Stimulated activated naive CD4-positive, alpha-beta T cell (primary cell): ENCODE results near the gene TCEAL3.
A peak's percentile ranks its signal among the peaks of the same experiment; 100 is the strongest.
"Not testable (repeated sequence)": the region's sequence is repeated elsewhere in the genome, so short reads cannot be mapped to it uniquely, and the experiment has no call there.

ENCODE experiments used
- DNase-seq, 6 experiments: peaks; one replicate each; lab custom pipeline; 2025; lab: John Stamatoyannopoulos, UW

The TCEAL3 gene

DNA sequence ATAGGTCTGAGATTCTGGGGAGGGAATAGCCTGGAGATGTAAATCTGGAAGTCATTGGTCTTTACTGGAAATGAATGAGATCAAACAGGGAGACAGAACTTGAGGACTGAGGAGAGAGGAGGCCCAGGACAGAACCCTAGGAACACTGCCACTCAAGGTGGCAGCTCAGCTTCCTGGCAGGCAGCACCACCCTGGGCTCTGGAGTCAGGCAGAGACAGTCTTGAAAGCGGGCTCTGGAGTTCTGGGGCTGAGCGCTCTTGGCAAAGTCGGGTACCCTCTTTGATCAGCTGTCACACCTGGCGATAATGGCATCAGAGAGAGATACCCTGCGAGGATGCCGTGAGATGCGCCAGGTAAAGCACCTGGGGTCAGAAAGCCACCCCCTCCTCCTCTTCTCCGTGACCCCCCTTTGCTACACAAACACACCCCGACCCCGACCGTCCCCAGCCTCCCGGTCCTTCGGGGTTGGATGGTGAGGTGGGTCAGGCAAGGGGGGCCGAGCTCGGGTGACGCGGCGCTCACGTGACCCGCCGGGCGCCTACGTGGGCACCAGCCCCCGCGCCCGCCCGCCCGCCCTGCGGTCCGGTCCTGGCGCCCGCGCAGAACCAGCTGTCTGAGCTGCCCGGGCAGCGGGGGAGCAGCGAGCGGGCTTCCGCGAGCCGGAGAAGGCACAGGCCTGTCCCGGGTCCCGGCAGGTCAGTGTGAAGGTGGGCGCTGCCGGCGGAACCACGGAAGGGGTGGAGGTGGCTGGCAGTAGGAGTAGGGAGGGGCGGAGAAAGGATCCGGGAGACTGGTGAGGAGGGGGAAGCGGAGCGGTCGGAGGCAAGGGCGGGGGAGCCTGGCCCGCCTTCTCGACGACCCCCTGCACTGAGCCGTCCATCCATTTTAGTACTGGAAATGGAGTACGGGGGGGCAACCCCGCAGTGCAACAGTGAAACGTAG lies at the start of gene TCEAL3:
TSS of gene TCEAL3 (plus strand) at position 600 of the 942 bp plus-strand sequence. CDS start 1,102 bp downstream, outside the sequence.
- DNase-seq, result peak in 5 of 6 experiments; percentile 16 to 45 (median 34)

- DNase-seq, result no peak
These were observed 47.5 kb upstream of the TCEAL3 start for GRCh38 chrX:103560256-103560655.

DNA sequence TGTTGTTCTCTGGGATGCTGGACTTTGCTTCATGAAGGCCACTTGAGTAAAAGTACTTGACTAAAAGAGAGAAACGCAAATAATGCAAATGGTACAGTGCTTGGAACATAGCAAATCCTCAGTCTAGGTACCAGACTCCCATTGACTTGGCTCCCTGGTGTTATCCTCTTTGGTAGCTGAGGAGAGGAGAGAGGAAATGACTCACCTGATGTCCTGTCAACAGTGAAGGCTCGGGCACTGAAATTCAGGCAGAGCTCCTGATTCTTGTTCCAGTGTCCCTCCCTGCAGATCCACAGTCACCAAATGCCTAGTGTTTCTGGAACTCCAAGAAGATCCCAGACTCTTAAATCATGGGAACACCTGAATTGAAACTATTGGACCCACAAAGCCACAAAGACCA lies 45.0 kb upstream of the TCEAL3 start:
- DNase-seq, result no peak

DNA sequence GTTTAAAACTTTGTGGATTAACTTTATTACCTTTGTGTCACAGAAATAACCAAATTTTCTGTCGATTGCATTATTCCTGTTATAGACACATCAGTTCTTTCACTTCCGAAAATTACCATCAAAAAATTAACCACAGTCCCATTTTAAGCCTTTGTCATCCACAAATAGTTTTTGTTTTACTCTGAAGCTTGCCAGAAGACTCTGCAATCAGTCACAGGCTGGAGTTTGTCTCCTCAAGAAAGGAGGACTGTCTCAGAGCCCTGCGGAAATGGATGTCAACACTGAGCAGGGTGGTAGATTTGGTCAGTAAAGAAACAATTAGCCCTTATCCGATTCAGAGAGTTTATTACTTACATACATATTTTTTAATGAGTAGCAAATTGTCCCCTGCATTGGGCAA lies 42.6 kb upstream of the TCEAL3 start:
- no peak for DNase-seq

DNA sequence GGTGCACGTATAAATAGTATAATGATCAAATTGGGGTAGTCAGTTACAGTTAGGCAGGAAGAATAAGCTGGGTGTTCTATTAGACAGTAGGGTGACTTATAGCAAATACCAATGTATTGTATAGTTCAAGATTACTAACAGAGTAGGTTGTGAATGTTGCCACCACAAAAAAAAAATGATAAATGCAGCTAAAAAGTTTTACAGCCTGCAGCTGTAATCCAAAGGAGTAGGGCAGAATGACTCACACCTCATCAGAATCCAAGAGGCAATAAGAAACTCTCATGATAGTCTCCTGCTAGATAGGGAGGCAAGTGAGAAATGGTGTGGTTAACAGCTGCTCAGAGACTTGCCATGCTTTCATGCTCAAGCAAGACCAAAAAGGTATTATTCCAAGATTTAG lies 42.0 kb upstream of the TCEAL3 start:
- DNase-seq, result no peak

DNA sequence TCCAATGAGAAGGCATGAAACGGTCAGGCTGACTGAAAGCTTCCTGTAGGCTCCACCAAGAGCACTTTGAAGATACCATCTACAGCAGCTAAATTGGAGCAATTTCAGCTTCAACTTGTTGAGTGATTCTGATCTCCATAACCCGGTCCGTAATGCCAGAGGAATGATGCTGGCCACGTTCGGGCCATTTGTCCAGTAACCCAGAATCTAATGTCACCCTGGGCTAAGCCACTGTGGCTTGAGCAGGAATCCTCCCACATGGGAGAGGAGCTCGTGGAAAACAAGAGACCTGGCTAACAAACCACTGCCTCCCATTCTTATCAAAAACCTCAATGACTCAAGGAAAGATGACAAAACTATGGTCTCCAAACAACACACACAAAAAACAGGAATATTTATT lies 36.6 kb upstream of the TCEAL3 start:
- DNase-seq, result no peak

- no peak for DNase-seq
These were observed 36.0 kb upstream of the TCEAL3 start for GRCh38 chrX:103571726-103572125.

DNA sequence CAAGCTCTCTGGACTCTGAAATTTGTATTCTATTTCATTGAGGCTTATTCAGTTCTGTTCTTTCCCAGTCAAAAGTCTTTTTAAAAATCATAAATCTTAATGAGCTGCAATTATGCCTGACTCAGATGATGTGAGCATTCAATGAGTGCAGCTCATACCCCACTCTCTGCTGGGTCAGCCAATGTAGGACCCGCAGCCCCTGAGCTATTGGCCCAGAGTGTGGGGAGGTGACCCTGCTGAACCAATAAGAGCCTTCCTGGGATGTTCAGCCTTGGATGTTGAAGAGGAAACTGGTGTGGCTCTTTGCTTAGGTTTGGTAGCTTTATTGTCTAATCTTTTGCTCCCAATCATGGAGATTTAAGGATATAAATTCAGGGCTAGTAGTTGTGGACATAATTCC lies 34.6 kb upstream of the TCEAL3 start:
- DNase-seq, result no peak

DNA sequence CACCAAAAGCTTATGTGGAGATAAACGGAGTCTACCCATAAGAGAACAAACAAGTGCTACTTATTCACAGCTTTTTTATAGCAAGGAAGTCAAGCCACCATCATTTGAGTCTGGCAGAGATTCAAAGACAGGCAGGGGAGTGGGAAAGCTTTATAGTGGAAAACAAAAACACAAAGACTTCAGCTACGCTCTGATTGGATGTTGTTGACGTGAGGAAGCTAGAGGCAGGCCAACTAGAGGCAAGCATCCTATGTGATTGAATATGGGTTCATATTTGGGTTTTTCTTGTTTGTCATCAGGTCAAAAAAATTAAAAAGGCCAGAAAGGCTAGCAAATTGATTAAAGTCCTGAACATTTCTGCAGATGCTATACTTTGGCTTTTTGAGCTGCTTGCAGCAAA lies 23.2 kb upstream of the TCEAL3 start:
- no peak for DNase-seq

DNA sequence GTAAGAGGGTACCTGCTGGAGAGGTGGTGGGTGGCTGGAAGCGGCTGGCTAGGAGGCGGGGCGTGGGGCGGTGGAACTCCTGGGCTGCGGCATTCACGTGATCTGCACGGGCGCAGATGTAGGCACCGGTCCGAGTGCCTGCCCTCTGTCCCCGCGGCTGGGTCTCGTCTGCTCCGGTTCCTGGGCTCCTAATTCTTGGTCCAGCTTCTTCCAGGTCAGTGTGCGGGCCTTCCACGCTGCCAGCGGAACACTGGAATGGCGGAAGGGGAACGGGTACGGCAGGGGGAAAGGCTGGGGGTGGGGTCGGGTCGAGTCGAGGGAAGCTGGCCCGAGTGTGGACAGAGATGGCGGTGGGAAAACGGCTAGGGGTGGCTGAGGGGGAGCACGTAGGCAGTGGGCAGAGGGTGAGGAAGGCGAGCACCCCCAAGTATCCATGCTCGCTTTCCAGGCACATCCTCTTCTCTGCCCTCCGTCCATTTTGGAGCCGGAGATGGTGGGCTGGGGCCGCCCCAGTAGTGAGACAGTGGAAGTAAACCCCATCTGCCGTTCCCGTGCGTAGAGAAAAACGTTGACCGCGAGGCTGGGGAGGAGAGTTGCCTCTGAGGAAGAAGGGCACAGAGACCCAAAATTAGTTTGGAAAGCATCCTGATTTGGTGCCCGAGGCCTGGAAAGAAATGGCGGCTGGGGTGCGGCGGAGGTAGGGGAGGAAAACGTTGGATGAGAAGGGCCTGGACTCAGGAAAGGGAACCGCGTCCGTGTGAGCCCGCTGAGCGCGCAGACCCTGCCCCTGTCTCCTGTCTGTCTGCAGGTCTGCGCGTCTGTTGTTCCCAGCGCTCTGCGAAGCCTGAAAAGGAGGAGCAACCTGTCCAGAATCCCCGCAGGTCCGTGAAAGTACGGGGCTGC lies 22.1 kb upstream of the TCEAL3 start, which contains the start of gene TCEAL4:
TSS of gene TCEAL4 (plus strand) at position 105 of the 903 bp plus-strand sequence. CDS start 1,161 bp downstream, outside the sequence.
- peak in 5 of 6 experiments; percentile 0 to 19 (median 16) for DNase-seq

DNA sequence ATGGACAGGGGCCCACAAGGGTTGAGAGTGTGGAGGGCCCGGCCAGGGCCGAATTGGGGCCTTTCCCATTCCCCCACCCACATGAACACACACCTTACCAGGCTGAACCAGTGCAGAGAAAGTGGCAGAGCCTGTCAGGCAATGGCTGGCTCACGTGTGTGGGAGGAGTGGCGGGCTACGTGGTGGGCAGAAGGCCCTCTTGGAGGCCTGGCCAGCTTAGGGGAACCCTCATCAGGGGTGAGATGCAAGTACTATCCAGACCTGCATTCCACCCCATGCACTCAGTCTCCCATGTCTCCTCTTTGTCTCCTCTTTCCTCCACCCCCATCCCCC lies 21.5 kb upstream of the TCEAL3 start:
- DNase-seq, result peak in 2 of 6 experiments; percentile 0 to 16

DNA sequence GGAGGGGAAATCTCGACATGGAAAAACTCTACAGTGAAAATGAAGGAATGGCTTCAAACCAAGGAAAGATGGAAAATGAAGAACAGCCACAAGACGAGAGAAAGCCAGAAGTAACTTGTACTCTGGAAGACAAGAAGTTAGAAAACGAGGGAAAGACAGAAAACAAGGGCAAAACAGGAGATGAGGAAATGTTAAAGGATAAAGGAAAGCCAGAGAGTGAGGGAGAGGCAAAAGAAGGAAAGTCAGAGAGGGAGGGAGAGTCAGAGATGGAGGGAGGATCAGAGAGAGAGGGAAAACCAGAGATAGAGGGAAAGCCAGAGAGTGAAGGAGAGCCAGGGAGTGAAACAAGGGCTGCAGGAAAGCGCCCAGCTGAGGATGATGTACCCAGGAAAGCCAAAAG lies 21.1 kb upstream of the TCEAL3 start:
- no peak for DNase-seq

DNA sequence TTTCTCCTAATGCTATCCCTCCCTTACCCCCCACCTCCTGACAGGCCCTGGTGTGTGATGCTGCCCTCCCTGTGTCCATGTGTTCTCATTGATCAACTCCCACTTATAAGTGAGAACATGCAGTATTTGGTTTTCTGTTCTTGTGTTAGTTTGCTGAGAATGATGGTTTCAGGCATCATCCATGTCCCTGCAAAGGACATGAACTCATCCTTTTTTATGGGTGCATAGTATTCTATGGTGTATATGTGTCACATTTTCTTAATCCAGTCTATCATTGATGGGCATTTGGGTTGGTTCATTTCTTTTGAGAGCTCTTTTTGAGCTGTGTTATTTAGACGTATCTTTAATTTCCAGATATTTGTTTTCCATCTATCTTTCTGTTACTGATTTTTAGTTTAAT lies 15.5 kb upstream of the TCEAL3 start:
- DNase-seq, result not testable (repeated sequence)

GRCh38 chrX:103595202-103595601 lies 12.6 kb upstream of the TCEAL3 start:
- DNase-seq, result not testable (repeated sequence)

- peak in 2 of 6 experiments; percentile 0 to 17 for DNase-seq
These were observed 672 bp downstream of the TCEAL3 start for GRCh38 chrX:103608306-103608963.

DNA sequence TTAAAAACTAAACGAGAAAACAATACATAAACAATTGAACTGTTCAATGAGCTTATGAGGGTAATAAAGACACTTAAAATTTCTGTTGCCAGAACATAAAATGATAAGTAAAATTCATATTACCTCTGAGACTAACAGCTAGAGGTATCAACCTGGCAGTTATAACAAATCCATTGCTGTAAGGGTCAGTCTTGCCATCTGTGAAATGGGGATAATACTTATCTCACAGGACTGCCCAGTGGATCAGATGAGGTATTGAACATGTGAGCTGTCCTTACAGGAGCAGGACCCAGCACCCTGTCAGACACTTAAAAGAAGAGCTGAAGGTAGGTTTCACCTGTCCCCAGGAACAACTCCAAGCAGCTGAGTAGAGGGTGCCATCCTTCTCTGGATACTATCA lies 2.5 kb downstream of the TCEAL3 start:
- DNase-seq, result no peak

GRCh38 chrX:103613362-103613890 lies 5.7 kb downstream of the TCEAL3 start:
- DNase-seq, result no peak

GRCh38 chrX:103614999-103615398 lies 7.2 kb downstream of the TCEAL3 start:
- DNase-seq, result no peak

DNA sequence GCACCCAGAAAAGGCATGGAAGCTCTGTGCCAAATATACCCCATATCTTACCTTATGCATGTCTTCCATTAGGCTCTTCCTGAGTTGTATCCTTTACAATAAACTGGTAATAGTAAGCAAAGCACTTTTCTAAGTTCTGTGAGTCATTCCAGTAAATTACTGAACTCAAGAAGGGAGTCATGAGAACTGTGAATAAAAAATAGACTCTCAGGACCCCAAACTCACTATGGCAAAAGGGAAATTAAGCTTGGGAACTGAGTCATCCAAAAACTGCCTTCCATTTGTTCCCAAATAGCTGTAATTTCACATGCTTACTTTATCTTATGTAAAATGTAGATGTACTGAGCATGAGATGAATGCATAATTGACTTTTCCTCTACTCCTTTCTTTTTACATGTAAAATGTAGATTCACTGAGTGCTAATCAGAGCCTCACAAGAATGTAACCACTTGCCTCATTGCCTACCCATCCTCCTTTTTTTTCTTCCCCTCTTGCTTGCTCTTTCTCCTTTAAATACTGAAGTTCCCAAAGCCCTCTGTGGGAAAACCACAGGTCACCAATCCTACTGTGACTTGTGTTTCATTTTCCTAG lies 8.1 kb downstream of the TCEAL3 start:
- DNase-seq, result no peak

DNA sequence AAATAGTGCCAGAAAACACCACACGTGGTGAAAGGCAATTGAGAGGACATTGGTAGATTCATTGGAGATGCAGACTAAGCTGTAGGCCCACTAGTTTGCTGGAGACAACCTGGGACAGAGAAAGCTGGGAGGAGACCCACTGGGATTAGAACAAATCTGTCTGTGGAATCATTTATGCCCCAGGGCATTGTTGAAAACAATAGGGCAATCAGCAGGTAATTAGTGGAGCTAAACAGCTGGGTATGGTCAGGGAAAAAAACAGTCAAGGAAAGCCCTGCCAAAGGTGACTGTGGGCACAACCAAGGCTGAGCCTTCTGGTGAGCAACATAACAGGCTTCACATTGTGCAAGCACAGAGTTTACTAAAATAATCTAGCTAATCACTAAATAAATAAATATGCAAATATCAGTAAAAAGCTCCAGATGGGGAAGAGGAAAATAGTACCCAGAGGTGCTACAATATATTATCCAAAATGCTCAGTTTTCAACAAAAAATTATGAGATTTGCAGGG lies 9.0 kb downstream of the TCEAL3 start:
- DNase-seq, result no peak

GRCh38 chrX:103624111-103624510 lies 16.3 kb downstream of the TCEAL3 start:
- DNase-seq, result no peak
